Panc1 (cell line): ENCODE data around the gene MYBPHL.

ENCODE experiments used
- POLR2AphosphoS5 ChIP-seq: IDR thresholded peaks from 2 replicates; pipeline ENCODE4 v1.6.1; 2012; ENCODE audit warnings: mild to moderate bottlenecking, low read depth, low read length, moderate library complexity
- TF ChIP-seq, protein P1 (sequence below): fragments of 450-650 bp; IDR thresholded peaks from 2 replicates; pipeline ENCODE4 v1.5.1; 2017; ENCODE audit warnings: mild to moderate bottlenecking

DNA sequence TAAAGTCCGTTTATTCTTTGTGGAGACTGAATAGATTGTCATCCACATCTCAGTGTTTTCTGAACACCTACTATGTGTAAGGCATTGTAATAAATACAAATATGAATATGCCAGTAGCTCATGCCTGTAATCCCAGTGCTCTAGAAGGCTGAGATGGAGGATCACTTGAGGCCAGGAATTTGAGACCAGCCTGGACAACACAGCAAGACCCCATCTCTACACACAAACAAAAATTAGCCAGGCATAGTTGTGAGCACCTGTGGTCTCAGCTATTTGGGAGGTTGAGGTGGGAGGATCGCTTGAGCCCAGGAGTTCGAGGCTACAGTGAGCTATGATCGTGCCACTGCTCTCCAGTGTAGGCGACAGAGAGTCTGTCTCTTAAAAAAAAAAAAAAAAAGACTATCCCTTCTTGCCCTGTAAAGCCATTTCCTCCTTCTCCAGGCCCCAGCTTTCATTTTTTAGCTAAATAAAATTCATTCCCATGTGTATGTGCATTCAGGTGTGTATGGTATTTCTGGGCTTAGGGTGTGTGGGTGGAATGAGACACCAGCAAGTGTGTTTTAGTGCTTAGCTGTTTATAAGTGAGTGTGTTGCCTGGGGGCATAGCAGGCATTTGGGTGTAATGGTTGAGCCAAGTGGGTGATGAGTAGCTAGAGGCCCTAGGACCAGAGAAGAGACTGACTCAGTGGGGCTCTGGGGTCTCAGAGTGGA lies 49.7 kb downstream of the MYBPHL start:
- TF ChIP-seq, protein P1, sequence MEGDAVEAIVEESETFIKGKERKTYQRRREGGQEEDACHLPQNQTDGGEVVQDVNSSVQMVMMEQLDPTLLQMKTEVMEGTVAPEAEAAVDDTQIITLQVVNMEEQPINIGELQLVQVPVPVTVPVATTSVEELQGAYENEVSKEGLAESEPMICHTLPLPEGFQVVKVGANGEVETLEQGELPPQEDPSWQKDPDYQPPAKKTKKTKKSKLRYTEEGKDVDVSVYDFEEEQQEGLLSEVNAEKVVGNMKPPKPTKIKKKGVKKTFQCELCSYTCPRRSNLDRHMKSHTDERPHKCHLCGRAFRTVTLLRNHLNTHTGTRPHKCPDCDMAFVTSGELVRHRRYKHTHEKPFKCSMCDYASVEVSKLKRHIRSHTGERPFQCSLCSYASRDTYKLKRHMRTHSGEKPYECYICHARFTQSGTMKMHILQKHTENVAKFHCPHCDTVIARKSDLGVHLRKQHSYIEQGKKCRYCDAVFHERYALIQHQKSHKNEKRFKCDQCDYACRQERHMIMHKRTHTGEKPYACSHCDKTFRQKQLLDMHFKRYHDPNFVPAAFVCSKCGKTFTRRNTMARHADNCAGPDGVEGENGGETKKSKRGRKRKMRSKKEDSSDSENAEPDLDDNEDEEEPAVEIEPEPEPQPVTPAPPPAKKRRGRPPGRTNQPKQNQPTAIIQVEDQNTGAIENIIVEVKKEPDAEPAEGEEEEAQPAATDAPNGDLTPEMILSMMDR = no peak
- TF ChIP-seq POLR2AphosphoS5 = no peak
